ENCODE results near the gene RHOT2.
A peak's percentile ranks its signal among the peaks of the same experiment; 100 is the strongest.

Gene RHOT2

DNA sequence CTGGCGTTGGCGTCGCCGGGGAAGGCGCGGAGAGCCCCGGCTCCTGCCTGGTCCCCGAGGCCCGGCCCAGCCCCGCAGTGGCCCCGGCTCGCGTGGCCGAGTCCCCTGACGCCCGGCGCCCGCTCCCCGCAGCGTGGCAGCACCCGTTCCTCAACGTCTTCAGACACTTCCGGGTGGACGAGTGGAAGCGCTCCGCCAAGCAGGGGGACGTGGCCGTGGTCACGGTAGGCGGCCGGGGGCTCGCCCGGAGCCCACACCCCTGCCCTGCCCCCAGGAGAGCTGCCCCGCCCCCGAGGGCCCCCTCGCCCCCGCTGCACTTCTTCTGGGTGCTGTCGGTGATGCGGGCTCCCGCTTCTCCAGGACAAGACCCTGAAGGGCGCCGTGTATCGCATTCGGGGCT is 18.3 kb upstream of the RHOT2 start:
- H3K27ac ChIP-seq: peak overlapping the region; percentile 96
- TF ChIP-seq ZFX (IDR thresholded peaks at IDR 0.05; ENCODE audit: borderline replicate concordance): no peak
- TF ChIP-seq, protein P1, sequence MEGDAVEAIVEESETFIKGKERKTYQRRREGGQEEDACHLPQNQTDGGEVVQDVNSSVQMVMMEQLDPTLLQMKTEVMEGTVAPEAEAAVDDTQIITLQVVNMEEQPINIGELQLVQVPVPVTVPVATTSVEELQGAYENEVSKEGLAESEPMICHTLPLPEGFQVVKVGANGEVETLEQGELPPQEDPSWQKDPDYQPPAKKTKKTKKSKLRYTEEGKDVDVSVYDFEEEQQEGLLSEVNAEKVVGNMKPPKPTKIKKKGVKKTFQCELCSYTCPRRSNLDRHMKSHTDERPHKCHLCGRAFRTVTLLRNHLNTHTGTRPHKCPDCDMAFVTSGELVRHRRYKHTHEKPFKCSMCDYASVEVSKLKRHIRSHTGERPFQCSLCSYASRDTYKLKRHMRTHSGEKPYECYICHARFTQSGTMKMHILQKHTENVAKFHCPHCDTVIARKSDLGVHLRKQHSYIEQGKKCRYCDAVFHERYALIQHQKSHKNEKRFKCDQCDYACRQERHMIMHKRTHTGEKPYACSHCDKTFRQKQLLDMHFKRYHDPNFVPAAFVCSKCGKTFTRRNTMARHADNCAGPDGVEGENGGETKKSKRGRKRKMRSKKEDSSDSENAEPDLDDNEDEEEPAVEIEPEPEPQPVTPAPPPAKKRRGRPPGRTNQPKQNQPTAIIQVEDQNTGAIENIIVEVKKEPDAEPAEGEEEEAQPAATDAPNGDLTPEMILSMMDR (IDR thresholded peaks at IDR 0.05): no peak

DNA sequence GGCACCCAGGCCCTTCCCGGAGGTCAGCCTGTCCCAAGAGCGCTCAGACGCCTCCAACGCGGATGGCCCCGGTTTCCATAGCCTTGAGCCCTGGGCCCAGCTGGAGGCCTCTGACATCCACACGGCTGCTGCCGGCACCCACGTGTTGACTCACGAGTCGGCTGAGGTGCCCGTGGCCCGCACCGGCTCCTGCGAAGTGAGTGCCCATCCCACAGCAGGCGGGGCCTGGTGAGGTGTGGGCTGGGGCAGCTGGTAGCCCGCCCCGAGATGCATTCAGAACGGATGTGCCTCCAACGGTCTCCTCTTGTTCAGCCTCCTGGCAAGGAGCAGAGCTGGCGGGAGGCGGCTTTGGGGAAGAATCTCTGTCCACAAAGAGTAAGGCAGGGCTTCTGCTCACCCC is 16.1 kb upstream of the RHOT2 start:
- no peak overlapping the region for H3K27ac ChIP-seq
- TF ChIP-seq ZFX (IDR thresholded peaks at IDR 0.05; ENCODE audit: borderline replicate concordance): no peak
- TF ChIP-seq, protein P1 (IDR thresholded peaks at IDR 0.05): no peak

DNA sequence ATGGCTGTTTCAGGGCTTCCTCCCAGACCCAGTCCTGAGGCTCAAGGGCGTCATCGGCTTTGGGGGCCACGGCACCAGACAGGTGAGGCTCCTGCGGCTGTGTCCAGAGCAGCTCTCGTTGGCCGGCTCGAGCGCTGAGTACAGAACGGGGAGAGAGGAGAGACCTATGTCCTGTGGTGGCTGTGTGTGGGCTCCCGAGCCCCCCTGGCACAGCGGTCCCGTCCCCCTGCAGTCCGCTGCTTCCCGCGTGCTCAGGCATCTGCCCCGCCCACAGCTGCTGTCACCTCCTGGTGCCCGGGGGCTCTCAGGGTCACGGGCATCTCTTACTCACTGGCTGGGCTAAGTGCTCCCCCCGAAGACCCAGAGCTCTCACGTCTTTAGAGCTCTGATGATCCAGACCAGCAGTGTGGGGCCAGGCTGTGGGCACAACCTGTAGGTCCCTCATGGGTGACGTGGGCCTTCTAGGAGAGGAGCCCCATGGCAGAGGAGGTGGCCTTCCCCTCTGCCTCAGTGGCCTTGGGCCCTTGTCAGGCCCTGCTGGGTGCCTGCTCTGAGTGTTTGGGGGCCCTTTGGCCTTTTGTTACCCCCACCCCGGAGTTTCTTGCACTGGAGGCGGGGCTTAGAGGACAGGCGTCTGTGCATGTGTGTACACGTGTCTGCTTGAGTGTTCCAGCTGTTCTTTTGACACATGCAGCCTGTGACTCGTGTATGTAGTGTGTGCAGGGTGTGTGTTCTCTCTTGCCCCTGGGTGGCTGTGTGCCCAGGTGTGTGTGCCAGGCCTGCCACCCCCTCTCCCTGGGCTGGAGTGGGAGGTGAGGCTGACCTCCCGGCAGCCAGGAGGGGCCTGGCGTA is 15.3 kb upstream of the RHOT2 start:
- no peak overlapping the region for H3K27ac ChIP-seq
- TF ChIP-seq ZFX (IDR thresholded peaks at IDR 0.05; ENCODE audit: borderline replicate concordance): no peak
- TF ChIP-seq, protein P1 (IDR thresholded peaks at IDR 0.05): no peak

DNA sequence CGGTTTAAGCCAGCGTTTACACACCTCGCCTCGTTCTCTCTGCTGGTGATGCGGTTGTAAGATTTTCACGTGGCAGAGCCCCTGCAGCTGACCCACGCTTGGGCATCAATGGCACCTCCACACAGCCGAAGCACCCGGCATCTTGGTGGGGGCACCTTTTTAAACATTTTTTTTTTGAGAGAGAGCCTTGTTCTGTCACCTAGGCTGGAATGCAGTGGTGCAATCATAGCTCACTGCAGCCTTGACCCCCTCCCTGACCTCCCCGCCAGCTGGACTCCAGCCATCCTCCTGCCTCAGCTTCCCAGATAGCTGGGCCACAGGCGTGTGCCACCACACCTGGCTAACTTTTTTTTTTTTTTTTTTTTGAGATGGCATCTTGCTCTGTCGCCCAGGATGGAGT is 13.9 kb upstream of the RHOT2 start:
- no peak overlapping the region for H3K27ac ChIP-seq
- no peak for TF ChIP-seq ZFX (IDR thresholded peaks at IDR 0.05; ENCODE audit: borderline replicate concordance)
- TF ChIP-seq, protein P1 (IDR thresholded peaks at IDR 0.05): no peak

DNA sequence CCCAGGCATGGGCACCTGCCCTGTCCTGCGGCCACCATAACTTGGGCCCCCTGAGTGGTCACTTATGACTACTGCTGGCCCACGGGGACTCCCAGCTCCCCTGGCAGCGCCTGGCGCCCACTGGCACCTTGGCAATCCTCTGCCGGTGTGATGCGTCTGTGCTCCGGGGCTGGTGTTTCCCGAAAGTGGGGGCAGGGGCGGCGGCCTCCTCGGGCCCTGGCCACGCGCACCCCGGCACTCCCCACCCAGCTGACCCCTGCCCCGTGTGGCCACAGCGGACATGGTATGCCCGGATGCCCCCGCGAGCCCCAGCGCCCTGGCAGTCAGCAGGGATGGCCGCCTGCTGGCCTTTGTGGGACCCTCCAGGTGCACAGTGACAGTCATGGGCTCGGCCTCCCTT is 10.4 kb upstream of the RHOT2 start:
- TF ChIP-seq, protein P1 (IDR thresholded peaks at IDR 0.05): no peak
- no peak for TF ChIP-seq ZFX (IDR thresholded peaks at IDR 0.05; ENCODE audit: borderline replicate concordance)
- H3K27ac ChIP-seq: no peak overlapping the region

DNA sequence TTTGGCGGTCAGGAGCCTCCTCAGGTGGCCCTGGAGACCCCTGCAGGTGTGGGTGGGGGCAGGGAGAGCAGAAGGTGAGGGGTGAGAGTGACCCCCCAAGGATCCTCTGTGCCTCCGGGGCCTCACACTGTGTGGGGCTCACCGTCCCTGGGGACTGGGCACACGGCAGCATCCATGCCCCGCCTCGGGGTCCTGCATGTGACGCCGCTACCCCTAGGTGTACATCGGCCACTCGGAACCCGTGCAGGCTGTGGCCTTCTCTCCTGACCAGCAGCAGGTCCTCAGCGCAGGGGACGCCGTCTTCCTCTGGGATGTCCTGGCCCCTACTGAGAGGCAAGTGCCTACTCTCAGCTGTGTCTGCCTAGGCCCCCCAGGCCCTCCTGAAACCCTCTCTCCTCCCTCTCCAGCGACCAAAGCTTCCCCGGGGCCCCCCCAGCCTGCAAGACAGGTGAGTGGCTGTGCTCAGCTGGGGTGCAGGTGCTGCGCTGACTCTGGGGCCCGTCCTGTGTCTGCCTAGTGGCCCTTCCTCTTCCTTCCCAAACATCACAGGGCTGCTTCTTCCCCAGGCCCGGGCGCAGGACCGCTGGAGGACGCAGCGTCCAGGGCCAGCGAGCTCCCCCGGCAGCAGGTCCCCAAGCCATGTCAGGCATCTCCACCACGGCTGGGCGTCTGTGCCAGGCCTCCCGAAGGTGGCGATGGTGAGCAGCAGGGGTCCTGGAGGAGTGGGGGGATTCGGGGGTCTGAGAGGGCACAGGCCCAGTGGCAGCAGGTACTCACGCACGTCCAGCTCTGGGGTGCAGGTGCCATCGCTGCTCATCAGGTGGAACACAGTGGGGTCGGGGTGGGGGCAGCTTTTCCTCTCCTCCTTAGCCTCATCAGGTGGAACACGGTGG is 9.0 kb upstream of the RHOT2 start:
- no peak overlapping the region for H3K27ac ChIP-seq
- TF ChIP-seq ZFX (IDR thresholded peaks at IDR 0.05; ENCODE audit: borderline replicate concordance): no peak
- TF ChIP-seq, protein P1 (IDR thresholded peaks at IDR 0.05): 0 out of 2 replicates have a peak, but pooled peaks have one; percentile 16

Data from 22Rv1 (cell line).